Smooth muscle cell (in vitro differentiated cells): ENCODE measurements around the gene STAB1. TPM values are rescaled to one million over a fixed set of nuclear protein-coding genes. Genes with fewer than 3 reads are reported as not detected.

Experiments
- DNase-seq: peaks from one replicate; lab custom pipeline; 2025; ENCODE audit not compliant: unreplicated experiment; lab: John Stamatoyannopoulos, UW
- H2AFZ ChIP-seq: fragments of 200-600 bp; sonication (generic); 2 replicates; pipeline ENCODE4 v1.6.0; 2016; ENCODE audit warnings: antibody characterized with exemption, low read depth, mild to moderate bottlenecking
- H3F3A ChIP-seq: fragments of 200-600 bp; sonication (generic); 2 replicates; pipeline ENCODE4 v1.6.0; 2017; ENCODE audit warnings: antibody characterized with exemption, low read depth
- H3K27ac ChIP-seq: fragments of 200-600 bp; sonication (generic); 2 replicates; pipeline ENCODE4 v1.5.1; 2016; ENCODE audit warnings: low read depth, mild to moderate bottlenecking
- H3K27me3 ChIP-seq: fragments of 200-600 bp; sonication (generic); 2 replicates; pipeline ENCODE4 v1.6.1; 2016; ENCODE audit warnings: low read depth, mild to moderate bottlenecking
- H3K36me3 ChIP-seq: fragments of 200-600 bp; sonication (generic); 2 replicates; pipeline ENCODE4 v1.5.1; 2016; ENCODE audit warnings: low read depth
- H3K4me1 ChIP-seq: fragments of 200-600 bp; sonication (generic); 2 replicates; pipeline ENCODE4 v1.5.1; 2016; ENCODE audit warnings: low read depth
- H3K4me2 ChIP-seq: fragments of 200-600 bp; sonication (generic); 2 replicates; pipeline ENCODE4 v1.6.0; 2016; ENCODE audit warnings: mild to moderate bottlenecking
- H3K4me3 ChIP-seq: fragments of 200-600 bp; sonication (generic); 2 replicates; pipeline ENCODE4 v1.5.1; 2016; ENCODE audit warnings: mild to moderate bottlenecking
- H3K79me2 ChIP-seq: fragments of 200-600 bp; sonication (generic); 2 replicates; pipeline ENCODE4 v1.6.0; 2016; ENCODE audit warnings: low read depth, mild to moderate bottlenecking
- H3K9ac ChIP-seq: fragments of 200-600 bp; sonication (generic); 2 replicates; pipeline ENCODE4 v1.6.0; 2016; ENCODE audit warnings: low read depth
- H3K9me3 ChIP-seq: fragments of 200-600 bp; sonication (generic); replicated peaks from 2 replicates; pipeline ENCODE4 v1.5.1; 2016; ENCODE audit warnings: low read depth
- H4K20me1 ChIP-seq: fragments of 200-600 bp; sonication (generic); 2 replicates; pipeline ENCODE4 v1.6.0; 2016; ENCODE audit warnings: low read depth
- WGBS: methylation state at CpG from one replicate; pipeline ENCODE4 v1.1.7; 2016; ENCODE audit warnings: low lambda C conversion rate; 5-methylcytosine and 5-hydroxymethylcytosine counted together
- polyA plus RNA-seq: library from polyadenylated mRNA; unstranded; fragments of >200 nt; fragmentation: Nextera tagmentation; extraction: Ambion mirVana; gene quantifications from 2 replicates; pipeline ENCODE4 v1.2.1, GENCODE V29; 2016
- total RNA-seq: library from RNA; depleted of rRNA; stranded (reverse); fragments of >200 nt; gene quantifications from 2 replicates; pipeline ENCODE4 v1.2.3, GENCODE V29; 2014
- TF ChIP-seq, protein P1 (sequence below): fragments of 200-600 bp; sonication (generic); IDR thresholded peaks from 2 replicates; pipeline ENCODE4 v1.5.1; 2017; ENCODE audit warnings: borderline replicate concordance, mild to moderate bottlenecking, antibody characterized with exemption; ENCODE audit not compliant: insufficient read depth, poor library complexity, severe bottlenecking

Gene STAB1
- total and polyA plus RNA-seq, 2 experiments from 2014 or later: 0.22 to 0.25 TPM

DNA sequence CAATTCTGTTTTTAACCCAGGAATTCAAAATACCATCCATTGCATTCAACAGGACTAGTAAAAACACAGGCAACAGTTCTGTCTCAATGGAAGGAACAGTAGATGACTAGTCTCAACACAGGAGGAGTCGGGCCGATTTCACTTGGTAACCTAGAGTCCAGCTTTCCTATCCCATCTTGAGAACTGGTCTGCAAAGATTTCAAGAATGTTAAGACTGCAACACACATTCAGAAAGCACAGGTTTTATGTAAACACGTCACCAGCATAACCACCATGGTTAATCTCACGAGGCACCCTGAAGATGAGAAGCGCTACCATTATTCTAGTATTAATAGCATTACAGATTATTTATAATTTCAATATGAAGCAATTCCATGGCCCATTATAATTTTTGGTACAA is 63.3 kb downstream of the STAB1 start:
- Histone ChIP-seq H3K27me3 (no peaks in the 10 kb centered on the region), H3K36me3 (peaks cover 17% of the 10 kb centered on the region), H2AFZ (no peak overlapping the region), H3K27ac (no peak overlapping the region), H4K20me1 (peaks cover 38% of the 10 kb centered on the region), H3F3A (no peaks in the 10 kb centered on the region), H3K4me1 (no peaks in the 10 kb centered on the region), H3K4me3 (no peak overlapping the region), H3K79me2 (no peaks in the 10 kb centered on the region), H3K9me3 (no peaks in the 10 kb centered on the region), H3K4me2 (no peak overlapping the region), H3K9ac (no peak overlapping the region)
- DNase-seq: no peak
- TF ChIP-seq, protein P1, sequence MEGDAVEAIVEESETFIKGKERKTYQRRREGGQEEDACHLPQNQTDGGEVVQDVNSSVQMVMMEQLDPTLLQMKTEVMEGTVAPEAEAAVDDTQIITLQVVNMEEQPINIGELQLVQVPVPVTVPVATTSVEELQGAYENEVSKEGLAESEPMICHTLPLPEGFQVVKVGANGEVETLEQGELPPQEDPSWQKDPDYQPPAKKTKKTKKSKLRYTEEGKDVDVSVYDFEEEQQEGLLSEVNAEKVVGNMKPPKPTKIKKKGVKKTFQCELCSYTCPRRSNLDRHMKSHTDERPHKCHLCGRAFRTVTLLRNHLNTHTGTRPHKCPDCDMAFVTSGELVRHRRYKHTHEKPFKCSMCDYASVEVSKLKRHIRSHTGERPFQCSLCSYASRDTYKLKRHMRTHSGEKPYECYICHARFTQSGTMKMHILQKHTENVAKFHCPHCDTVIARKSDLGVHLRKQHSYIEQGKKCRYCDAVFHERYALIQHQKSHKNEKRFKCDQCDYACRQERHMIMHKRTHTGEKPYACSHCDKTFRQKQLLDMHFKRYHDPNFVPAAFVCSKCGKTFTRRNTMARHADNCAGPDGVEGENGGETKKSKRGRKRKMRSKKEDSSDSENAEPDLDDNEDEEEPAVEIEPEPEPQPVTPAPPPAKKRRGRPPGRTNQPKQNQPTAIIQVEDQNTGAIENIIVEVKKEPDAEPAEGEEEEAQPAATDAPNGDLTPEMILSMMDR: no peak
- 91% methylated on average over 5 of the region's 5 CpGs for WGBS

DNA sequence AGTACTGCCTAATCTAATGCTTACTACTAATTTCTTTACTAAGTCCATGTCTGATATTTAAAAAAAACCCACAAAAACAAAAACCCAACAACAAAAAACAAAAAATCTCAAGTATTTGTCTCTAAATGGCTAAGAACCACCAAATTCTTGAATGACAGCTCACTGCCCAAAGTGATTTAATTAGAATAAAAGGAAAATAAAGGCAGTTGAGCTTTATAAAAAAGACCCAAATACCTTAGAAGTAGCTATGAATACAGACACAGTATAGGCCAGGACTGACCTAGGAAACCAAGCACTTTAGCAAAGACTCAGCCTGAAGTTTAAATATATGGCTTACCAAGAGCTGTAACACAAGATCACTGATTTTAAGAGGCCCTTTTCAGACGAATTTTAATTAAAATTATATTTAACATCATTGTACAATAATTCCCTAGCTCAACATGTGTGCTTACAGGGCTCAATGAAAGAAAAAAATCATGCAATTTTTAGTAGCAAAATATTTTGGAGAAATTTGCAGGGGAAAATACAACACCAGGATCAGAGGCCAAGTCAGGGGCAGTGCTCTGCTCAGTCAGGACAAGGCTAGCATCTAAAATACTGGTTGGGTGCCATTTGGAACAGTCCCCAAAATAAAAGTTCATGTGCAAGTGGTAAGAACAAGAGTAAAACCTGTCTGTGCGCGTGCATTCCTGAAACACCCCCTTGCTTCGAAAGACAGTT is 66.0 kb downstream of the STAB1 start:
- Histone ChIP-seq H3K9ac (no peak overlapping the region), H3K4me1 (no peaks in the 10 kb centered on the region), H3K9me3 (no peaks in the 10 kb centered on the region), H3K27ac (no peak overlapping the region), H3K79me2 (no peaks in the 10 kb centered on the region), H3F3A (no peaks in the 10 kb centered on the region), H3K4me2 (no peak overlapping the region), H4K20me1 (peaks cover 19% of the 10 kb centered on the region), H3K36me3 (peaks cover 18% of the 10 kb centered on the region), H3K4me3 (no peak overlapping the region), H3K27me3 (no peaks in the 10 kb centered on the region), H2AFZ (no peak overlapping the region)
- WGBS: 84% methylated on average over 4 of the region's 4 CpGs
- TF ChIP-seq, protein P1: no peak
- no peak for DNase-seq

DNA sequence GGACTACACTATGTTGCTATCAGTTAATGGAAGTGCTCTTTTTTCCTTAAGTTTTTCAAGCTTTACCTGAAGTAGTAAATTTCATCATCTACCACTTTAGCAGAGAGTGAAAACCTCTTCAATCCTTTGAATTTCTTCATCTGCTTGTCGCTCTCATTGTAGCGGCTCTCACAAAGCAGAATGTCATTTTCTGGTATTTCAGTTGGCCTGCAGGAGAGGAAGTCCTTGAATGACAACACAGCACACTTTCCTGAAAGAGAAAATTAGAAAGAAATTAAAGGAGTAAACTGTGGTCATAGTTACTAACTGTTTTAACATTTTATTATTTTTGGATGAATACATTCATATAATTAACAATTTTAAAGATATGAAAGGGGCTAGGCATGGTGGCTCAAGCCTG is 68.8 kb downstream of the STAB1 start:
- no peak overlapping the region for H3K4me2 ChIP-seq
- no peaks in the 10 kb centered on the region for H3F3A ChIP-seq
- H3K9ac ChIP-seq: no peak overlapping the region
- peaks cover 10% of the 10 kb centered on the region for H4K20me1 ChIP-seq
- peaks cover 18% of the 10 kb centered on the region for H3K36me3 ChIP-seq
- no peak overlapping the region for H2AFZ ChIP-seq
- no peaks in the 10 kb centered on the region for H3K79me2 ChIP-seq
- TF ChIP-seq, protein P1: no peak
- no peak overlapping the region for H3K4me3 ChIP-seq
- H3K9me3 ChIP-seq: no peaks in the 10 kb centered on the region
- no peak for DNase-seq
- no peak overlapping the region for H3K27ac ChIP-seq
- H3K4me1 ChIP-seq: no peaks in the 10 kb centered on the region
- WGBS: 98% methylated on average over 2 of the region's 2 CpGs
- H3K27me3 ChIP-seq: no peaks in the 10 kb centered on the region

DNA sequence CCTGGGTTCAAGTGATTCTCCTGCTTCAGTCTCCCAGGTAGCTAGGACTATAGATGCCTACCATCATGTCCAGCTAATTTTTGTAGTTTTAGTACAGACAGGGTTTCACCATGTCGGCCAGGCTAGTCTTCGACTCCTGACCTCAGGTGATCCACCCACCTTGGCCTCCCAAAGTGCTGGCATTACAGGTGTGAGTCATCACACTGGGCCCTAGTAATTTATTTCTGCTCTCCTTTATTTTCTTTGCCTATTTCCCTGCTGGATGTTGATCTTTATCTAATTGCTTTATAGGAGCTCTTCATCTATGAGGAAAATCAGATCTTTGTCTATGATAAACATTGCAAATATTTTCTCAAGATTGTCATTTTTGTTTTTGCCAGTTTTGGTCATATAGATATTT is 72.9 kb downstream of the STAB1 start:
- Histone ChIP-seq H3K79me2 (no peaks in the 10 kb centered on the region), H2AFZ (no peak overlapping the region), H3K9me3 (no peaks in the 10 kb centered on the region), H3K4me2 (no peak overlapping the region), H3K4me1 (no peaks in the 10 kb centered on the region), H3K4me3 (no peak overlapping the region), H3K27ac (no peak overlapping the region), H3F3A (no peaks in the 10 kb centered on the region), H4K20me1 (no peaks in the 10 kb centered on the region), H3K36me3 (peaks cover 4% of the 10 kb centered on the region), H3K9ac (no peak overlapping the region), H3K27me3 (no peaks in the 10 kb centered on the region)
- DNase-seq: no peak
- WGBS: 69% methylated on average over 2 of the region's 2 CpGs
- TF ChIP-seq, protein P1: no peak
